ENCODE measurements around the gene UBXN7. TPM values are rescaled to one million over a fixed set of nuclear protein-coding genes. Genes with fewer than 3 reads are reported as not detected.
"Not testable (repeated sequence)": the region's sequence is repeated elsewhere in the genome, so short reads cannot be mapped to it uniquely, and the experiment has no call there.

UBXN7 gene
- total RNA-seq, 1 donor from 2014 or later = 52.0 TPM

DNA sequence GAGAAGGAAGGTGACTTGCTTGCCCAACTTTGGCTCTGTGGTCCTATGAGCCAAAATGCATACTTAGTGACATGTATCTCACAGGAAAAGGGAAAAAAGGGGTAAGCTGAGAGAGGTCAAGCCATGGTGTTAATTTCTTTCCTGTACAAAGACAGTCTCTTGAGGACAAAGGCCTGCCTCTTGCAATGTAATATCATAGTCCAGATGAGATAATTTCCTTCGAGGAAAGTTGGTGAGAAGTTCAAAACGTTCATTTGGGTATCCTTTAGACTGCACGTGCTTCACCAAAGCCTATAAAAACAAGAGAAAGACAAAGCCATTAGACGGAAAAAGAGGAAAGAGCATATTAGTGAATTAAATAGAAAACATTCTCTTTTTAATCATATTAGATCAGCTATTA, 75.7 kb downstream of the UBXN7 start:
- DNase-seq (ENCODE audit: low spot score) = no peak

DNA sequence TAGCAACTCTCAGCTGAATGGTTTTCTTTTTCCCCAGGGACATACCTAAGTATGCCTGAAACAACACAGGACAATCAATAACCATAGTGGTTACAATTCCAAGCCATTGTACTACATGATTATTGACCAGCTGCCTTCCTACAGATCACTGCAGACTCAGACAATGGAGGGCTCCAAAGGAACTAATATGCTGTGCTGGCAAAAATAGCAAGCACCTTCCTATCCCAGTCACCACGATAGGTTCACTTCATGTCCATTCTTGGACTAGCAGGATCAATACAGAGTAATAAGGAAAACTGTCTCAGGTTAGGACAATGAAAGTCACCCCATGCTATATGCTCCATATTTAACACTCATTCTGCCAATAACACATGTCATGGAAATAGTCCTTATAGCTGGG, 76.6 kb downstream of the UBXN7 start:
- DNase-seq (ENCODE audit: low spot score) = no peak

DNA sequence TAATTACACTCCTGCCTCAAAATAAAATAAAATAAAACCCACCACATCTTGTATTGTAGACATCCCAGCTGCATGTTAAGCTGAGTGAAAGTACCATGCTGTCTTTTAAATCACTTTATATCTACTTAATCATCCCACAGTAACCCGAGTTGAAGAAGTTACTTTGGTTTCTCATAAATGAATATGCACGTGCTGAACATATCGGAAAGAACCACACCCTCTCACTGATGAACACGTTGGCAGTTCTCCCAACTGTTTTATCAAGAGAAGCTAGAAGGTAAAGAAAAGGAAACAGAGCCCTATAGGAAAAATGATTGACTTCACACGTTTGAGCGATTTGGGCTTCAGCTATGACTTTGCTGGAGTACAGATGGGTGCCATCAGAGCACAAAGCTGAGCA, 78.1 kb downstream of the UBXN7 start:
- no peak for DNase-seq (ENCODE audit: low spot score)

DNA sequence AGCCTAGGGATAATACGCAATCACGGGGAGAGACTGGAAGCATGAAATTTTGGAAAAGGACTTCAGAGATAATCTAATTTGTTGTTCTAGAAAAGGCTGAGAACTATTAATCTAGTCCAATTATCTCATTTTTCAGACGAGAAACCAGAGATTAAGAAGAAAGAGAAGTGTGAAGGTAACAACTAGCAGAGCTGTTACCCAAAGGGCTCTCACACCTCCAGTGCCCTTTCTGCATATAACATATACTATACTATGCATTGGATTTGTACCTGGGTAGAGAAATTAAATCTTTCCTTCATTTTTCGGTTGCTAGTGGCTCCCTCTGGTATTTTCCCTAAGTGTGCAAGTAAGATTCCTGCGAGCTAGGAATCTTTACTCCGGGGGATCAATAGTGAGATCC, 80.7 kb downstream of the UBXN7 start:
- DNase-seq (ENCODE audit: low spot score) = no peak

DNA sequence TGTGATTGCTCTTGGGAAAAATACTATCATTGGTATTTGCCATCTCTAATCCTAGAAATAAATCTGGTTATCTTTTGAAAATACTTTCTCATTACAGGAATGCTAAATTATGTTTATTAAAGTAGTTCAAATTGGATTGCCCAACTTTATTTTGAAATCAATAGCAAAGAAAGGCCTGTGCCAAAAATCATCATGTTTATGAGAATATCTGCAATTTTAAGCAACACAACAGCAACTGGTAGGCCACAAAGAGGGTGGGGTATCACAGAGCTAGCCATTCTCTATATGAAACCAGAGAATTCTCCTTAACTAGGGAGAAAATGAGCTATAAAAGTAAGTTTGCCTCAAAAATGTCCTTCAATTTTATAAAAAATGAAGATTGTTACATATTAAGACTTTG, 82.2 kb downstream of the UBXN7 start:
- DNase-seq (ENCODE audit: low spot score) = no peak

DNA sequence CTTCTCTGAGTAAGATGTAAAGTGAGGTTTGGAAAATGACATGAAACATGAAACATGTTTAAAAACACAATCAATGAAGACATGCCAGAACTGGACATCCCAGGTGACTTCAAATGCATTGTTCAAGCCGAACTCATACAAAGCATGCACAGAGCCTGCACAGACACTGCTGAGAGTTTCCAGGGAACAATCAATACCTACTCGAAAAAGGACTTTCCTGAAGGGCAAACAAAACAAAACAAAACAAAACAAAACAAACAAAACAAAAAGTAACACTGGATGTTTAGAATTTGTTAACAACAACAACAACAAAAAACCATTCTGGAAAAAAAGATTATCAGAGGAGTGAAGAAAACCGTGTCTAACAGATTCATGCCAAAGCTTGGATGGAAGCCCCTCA, 83.5 kb downstream of the UBXN7 start:
- DNase-seq (ENCODE audit: low spot score) = no peak

DNA sequence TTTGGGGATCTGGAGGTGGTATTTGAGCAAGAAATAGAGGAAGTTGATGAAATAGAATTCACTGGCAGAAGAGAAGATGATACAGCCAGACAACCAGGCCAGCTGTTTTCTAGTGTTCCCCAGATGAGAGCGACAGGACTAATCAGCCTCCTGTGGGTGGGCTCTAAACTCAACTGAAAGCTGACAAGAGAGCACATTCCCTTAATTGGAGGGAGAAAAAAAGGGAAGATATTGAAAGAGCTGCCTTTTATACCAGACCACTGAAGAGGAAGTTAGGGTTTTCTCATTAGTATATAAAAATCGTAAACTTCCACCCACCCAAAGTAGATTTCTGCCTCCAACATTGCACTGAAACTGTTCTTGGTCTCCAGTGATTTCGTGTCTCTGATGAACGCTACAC, 87.6 kb downstream of the UBXN7 start:
- no peak for DNase-seq (ENCODE audit: low spot score)

DNA sequence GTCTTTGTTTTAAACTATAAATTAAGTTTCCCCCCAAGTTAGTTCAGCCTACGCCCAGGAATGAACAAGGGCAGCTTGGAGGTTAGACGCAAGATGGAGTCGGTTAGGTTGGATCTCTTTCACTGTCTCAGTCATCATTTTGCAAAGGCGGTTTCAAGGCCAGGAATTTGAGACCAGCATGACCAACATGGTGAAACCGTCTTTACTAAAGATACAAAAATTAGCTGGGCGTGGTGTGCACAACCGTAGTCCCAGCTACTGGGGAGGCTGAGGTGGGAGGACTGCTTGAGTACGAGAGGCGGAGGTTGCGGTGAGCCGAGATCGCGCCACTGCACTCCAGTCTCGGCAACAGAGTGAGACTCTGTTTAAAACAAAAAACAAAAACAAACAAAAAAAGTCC, 88.3 kb downstream of the UBXN7 start:
- not testable (repeated sequence) for DNase-seq (ENCODE audit: low spot score)

DNA sequence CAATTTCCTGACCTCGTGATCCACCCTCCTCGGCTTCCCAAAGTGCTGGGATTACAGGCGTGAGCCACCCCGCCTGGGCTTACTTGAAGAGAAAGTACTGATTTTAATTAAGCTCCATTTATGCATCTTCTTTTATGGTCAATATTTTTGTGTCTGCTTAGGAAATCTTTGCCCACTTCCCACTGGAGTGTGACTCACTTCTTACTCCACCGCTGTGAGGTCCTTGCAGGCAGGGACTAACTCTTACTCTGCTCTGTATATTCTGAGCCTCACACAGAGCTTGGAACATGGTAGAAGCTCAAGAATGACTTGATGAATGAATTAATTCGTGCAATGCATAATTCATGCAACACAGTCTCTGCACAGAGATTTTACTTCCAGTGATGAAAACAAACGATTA, 91.1 kb downstream of the UBXN7 start:
- no peak for DNase-seq (ENCODE audit: low spot score)

DNA sequence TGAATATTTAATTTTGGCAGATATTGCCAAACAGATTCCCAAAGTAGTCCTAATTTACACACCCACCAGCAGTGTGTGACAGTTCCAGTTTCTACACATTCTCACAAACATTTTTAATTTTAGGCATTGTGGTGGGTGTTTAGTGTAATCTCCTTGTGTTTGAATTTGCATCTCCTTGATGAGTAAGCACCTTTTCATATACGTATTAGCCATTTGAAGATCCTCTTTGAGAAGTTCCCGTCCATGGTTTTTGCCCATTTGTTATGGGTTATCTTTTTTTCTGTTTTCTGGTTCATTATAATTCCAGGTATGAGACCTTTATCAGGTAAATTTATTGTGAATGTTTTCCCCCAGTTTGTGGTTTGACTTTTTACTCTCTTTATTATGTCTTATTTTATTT, 91.8 kb downstream of the UBXN7 start:
- no peak for DNase-seq (ENCODE audit: low spot score)

DNA sequence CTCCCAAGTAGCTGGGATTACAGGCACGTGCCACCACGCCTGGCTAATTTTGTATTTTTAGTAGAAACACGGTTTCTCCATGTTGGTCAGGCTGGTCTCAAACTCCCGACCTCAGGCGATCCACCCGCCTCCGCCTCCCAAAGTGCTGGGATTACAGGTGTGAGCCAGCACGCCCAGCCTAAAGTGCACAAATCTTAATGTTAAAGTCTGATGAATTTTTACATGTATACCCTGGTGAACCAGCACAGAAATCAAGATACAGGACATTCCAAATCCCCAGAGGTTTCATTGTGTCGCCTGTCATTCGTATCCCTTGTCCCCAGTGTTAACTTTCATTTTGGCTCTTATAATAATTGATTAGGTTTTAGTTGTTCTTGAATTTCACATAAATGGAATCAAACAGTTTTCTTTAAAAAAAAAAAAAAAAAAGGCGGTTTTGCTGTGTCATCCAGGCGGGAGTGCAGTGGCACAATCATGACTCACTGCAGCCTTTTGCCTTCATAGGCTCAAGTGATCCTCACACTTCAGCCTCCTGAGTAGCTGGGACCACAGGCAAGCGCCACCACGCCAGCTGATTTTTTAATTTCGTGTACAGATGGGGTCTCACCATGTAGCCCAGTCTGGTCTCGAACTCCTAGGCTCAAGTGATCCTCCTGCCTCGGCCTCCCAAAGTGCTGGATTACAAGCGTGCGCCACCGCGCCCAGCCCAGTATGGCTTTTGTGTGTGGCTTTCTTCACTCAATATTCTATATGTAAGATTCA, 92.6 kb downstream of the UBXN7 start:
- DNase-seq (ENCODE audit: low spot score) = no peak

DNA sequence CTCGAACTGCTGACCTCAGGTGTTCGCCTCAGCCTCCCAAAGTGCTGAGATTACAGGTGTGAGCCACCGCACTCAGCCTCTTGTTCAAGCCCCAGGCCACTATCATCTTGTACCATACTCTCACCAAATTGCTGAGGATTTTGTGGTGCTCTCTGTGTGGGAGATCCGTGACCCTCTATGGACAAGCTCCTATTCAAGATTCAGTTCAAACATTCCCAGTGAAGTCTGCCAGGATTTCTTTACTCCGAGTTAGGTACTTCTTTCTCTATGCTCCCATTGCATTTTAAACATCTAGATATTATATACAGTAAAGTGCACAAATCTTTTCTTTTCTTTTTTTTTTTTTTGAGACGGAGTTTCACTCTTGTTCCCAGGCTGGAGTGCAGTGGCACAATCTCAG, 93.2 kb downstream of the UBXN7 start:
- no peak for DNase-seq (ENCODE audit: low spot score)

DNA sequence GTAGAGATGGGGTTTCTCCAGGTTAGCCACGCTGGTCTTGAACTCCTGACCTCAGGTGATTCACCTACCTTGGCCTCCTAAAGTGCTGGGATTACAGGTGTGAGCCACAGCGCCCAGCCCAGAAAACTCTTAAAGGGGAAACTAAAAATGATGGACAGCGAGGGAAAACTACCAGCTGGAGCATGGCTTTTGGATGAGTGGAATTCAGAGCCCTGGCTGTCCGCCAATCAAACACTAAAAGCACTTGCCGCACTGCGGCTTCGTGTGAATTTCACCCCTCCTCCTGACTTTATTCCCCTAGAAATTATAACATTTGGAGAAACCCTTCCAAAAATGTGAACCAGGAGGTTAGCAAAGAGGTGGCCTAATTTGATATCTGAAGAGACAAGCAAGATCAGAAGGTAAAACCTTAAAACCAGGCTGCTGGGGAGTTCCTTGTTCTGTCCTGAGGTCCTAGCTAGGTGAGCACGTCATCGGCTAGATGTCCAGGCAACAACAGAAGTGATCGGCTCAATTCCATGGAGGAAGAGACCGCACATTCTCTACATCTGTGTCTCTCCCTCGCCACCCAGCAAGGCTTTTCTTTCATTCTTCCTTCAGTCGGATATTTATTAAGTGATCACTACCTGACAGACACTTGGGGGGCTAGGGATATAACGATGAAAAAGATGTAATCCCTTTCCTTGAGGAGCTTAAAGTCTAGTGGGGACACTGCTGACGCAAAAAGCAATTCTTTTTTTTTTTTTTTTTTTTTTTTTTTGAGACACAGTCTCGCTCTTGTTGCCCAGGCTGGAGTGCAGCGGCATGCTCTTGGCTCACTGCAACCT, 95.7 kb downstream of the UBXN7 start:
- DNase-seq (ENCODE audit: low spot score) = no peak

DNA sequence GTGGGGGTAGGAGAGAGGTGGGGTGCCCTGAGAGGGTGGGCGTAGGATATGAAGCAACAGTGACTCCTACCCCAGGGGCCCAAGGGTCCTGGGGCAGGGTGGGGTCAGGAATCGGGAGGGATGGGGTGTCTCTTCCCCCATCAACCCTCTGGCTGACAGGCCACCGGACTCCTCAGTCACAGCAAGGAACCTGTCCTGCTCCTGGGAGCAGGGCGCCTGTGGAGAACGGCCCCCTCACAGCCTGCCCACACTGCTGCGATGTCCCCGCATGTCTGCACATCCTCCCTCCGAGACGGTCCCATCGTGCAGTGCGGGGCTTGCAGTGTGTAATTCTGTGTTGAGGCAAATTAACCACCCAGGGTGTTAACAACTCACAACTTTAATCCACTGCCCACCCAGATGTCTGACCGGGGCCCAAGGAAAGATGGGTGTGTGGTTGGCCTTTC, 96.7 kb downstream of the UBXN7 start:
- DNase-seq (ENCODE audit: low spot score) = no peak

DNA sequence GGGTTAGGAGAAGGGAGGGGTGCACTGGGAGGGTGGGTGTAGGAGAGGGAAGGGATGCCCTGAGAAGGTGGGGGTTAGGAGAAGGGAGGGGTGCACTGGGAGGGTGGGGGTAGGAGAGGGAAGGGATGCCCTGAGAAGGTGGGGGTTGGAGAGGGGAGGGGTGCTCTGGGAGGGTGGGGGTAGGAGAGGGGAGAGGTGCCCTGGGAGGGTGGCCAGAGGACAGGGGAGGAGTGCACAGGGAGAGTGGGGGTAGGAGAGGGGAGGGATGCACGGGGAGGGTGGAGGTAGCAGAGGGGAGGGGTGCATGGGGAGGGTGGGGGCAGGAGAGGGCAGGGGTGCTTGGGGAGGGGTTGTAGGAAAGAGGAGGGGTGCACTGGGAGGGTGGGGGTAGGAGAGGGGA, 97.2 kb downstream of the UBXN7 start:
- no peak for DNase-seq (ENCODE audit: low spot score)

DNA sequence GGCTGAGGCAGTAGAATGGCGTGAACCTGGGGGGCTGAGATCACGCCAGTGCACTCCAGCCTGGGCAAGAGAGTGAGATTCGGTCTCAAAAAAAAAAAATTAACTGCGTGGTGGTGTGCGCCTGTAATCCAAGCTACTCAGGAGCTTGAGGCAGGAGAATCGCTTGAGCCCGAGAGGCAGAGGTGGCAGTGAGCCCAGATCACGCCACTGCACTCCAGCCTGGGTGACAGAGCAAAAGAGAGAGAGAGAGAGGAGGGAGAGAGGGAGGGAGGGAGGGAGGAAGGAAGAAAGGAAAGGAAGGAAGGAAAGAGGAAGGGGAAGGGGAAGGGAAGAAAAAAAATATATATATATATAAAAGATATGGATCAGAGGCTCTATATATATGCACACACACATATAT, 100.1 kb downstream of the UBXN7 start:
- DNase-seq (ENCODE audit: low spot score) = no peak

DNA sequence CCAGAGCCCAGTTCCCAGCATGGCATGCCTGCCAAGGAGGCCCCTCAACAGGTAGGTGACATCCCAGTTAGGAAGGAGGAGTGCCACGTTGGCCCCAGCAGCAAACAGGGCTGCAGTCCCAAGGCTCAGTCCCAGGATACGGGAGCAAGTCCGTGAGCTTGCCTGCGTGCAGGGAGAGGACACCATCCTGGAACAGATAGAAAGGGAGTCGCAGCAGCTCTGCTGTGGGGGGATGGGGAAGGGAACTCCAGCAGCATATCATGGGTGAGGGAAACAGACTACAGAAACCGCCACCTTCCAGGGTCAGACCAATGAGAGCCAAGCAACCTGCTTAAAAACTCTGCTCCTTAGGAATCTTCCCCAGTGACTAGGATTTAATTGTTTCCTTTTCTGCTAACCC, 104.8 kb downstream of the UBXN7 start:
- DNase-seq (ENCODE audit: low spot score) = no peak

DNA sequence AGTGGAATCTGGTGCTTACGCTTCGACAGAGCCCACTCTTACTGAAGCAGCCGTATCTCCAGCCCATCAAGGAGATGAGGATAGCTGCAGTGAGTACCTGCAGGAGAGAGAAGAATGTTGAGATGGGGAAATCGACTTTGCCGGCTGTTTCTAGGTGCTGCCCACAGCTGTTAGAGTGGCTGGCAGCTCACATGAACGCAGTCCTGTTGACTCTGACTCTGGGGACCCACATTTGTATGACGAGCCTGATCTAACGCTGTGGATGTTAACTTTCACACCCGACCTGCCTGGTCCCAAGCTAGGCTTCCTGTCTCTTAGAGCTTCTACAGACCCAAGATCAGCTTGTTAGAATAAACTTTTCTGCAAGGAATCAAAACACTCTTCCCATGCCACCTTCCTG, 105.3 kb downstream of the UBXN7 start:
- DNase-seq (ENCODE audit: low spot score) = no peak

DNA sequence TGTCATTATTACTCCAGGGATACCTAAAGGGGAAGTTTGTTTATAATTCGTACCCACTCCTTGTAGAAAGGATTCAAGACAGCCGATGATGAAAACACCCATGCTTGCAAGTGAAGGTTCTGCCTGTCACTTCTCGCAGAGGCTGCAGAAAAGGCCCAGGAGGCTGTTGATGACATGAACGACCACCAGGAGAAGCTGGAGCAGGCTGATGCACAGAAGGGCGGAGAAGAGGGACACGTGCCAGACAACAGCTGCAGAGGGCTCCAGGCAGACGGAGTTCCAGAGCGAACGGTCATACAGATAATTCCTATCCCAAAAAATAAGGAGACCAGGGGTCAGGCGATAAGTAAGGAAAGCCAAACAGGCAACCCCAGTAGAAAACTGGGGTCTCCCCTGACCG, 108.5 kb downstream of the UBXN7 start:
- no peak for DNase-seq (ENCODE audit: low spot score)

DNA sequence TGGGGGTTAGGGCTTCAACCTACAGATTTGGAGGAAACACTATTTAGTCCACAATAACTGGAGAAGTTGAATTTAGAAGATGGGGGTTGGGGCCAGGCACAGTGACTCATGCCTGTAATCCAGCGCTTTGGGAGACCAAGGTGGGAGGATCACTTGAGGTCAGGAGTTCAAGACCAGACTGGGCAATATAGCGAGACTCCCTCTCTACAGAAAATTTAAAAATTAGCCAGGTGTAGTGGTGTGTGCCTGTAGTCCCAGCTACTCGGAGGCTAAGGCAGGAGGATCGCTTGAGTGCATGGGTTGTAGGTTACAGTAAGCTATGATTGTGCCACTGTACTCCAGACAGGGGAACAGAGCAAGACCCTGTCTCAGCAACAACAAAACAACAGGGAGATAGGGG, 109.2 kb downstream of the UBXN7 start:
- no peak for DNase-seq (ENCODE audit: low spot score)

DNA sequence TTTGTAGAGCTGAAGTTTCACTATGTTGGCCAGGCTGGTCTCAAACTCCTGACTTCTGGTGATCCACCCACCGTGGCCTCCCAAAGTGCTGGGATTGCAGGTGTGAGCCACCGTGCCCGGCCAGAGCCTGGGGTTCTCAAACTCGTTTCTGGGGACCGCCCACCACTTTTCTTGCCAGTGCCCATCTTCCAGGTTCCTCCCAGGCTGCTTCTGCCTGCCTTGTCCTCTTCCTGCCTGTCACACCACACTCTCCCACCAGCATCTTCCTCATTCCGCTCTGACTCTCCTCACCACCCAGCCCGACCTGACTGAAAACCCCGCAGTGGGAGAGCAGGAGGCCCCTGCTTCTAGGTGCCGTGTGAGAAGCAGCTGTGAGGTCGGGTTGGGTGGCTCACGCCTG, 111.1 kb downstream of the UBXN7 start:
- DNase-seq (ENCODE audit: low spot score) = no peak

DNA sequence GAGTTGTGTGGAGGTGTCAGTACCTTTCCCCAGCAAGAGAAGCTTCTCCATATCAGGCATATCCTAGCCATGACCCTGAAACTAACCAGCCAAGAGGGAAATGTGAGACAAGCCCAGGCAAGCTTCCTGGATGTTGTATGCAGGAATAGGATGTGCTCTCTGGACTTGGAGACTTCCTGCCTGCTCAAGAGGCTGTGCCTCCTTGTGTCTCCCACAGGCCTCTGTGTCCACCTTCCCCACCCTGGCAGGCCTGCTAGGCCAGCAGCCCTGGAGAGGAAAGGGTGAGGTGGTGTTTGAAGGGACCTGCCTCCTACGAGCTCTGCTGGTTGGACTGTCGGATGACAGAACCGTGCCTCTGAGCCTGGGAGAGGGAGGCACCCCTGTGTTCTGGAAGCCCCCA, 112.1 kb downstream of the UBXN7 start:
- DNase-seq (ENCODE audit: low spot score) = no peak

DNA sequence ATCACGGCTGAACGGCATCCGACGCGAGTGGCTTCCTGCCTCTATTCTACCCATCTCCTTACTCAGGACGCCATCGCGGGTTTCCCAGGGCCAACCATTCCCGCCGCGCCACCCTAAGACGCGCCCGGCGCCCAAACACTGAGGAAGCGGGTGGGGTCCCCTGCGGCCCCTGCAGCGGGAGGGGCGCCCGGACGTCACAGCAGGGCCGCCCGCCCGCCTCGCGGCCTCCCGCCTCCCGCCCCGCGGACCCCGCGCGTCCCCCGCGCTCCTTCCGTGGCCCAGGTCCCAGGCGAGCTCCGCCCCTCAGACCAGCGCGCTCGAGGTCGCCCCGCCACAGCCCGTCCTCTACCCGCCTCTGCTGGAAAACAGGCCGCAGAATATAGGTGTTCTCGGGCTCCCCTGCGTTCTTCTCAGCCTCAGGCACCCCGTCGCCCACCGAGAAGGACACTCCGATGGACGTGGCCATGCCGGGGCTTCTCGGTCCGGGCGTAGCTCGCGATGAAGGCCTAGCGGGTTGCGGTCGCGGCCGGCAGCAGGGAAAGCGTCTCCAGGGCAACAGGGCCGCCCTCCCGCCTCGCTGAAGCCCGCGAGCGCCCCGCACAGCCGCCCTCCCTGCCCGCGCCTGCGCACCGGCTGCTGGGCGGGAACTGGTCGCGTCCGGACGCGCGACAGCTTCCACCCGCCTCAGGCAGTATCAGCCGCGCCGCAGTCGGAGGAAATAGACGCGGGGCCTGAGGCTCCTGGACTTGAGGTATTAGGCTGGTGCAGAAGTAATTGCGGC, 114.3 kb downstream of the UBXN7 start, which contains the start of gene DYNLT2B:
Gene DYNLT2B, minus strand, starts transcription at position 554 of the 781 bp plus-strand sequence. Its CDS starts 88 bp downstream, at position 466.
- DNase-seq (ENCODE audit: low spot score) = peak; percentile 88
